CD4-positive, alpha-beta T cell treated with Interleukin-4 for 4 hours (primary cell): Measurements from ENCODE around the gene CCDC14.
A peak's percentile ranks its signal among the peaks of the same experiment; 100 is the strongest.
"Not testable (repeated sequence)": the region's sequence is repeated elsewhere in the genome, so short reads cannot be mapped to it uniquely, and the experiment has no call there.

Source experiments
- DNase-seq: peaks from one replicate; pipeline ENCODE4 v3.0.0-alpha.2; 2020

The CCDC14 gene

GRCh38 chr3:123960781-123961507, at the start of gene CCDC14:
Gene CCDC14 (minus strand): TSS chr3:123961229. CDS start chr3:123961173, 56 bp downstream.
- peak; percentile 73 for DNase-seq

GRCh38 chr3:124008321-124008720, 47.3 kb upstream of the CCDC14 start:
- DNase-seq: not testable (repeated sequence)

- DNase-seq: no peak
Observed at GRCh38 chr3:124007186-124007585, 46.2 kb upstream of the CCDC14 start.

- DNase-seq: not testable (repeated sequence)
Observed at GRCh38 chr3:124002405-124003079, 41.5 kb upstream of the CCDC14 start.

GRCh38 chr3:124001366-124001765, 40.3 kb upstream of the CCDC14 start:
- DNase-seq: not testable (repeated sequence)

- DNase-seq: no peak
Observed at GRCh38 chr3:123997543-123997942, 36.5 kb upstream of the CCDC14 start.

GRCh38 chr3:123993818-123994217, 32.8 kb upstream of the CCDC14 start:
- no peak for DNase-seq

- DNase-seq: not testable (repeated sequence)
Observed at GRCh38 chr3:123991730-123992588, 30.9 kb upstream of the CCDC14 start, which contains the start of gene ROPN1. Gene ROPN1 (minus strand): TSS chr3:123992124. CDS start chr3:123980481, 11,643 bp downstream.

GRCh38 chr3:123986427-123986826, 25.4 kb upstream of the CCDC14 start:
- no peak for DNase-seq

- DNase-seq: no peak
Observed at GRCh38 chr3:123984957-123985356, 23.9 kb upstream of the CCDC14 start.

GRCh38 chr3:123984350-123984749, 23.3 kb upstream of the CCDC14 start:
- no peak for DNase-seq

GRCh38 chr3:123981317-123981716, 20.3 kb upstream of the CCDC14 start:
- not testable (repeated sequence) for DNase-seq

- no peak for DNase-seq
Observed at GRCh38 chr3:123980539-123980938, 19.5 kb upstream of the CCDC14 start.

GRCh38 chr3:123979525-123980501, 18.8 kb upstream of the CCDC14 start:
- DNase-seq: peak; percentile 43

GRCh38 chr3:123976904-123977303, 15.9 kb upstream of the CCDC14 start:
- not testable (repeated sequence) for DNase-seq

- not testable (repeated sequence) for DNase-seq
Observed at GRCh38 chr3:123976181-123976898, 15.3 kb upstream of the CCDC14 start.

- not testable (repeated sequence) for DNase-seq
Observed at GRCh38 chr3:123975030-123975429, 14.0 kb upstream of the CCDC14 start.

GRCh38 chr3:123971406-123971805, 10.4 kb upstream of the CCDC14 start:
- no peak for DNase-seq

GRCh38 chr3:123967260-123967659, 6.2 kb upstream of the CCDC14 start:
- DNase-seq: not testable (repeated sequence)

- not testable (repeated sequence) for DNase-seq
Observed at GRCh38 chr3:123966799-123967198, 5.8 kb upstream of the CCDC14 start.

- not testable (repeated sequence) for DNase-seq
Observed at GRCh38 chr3:123964793-123965192, 3.8 kb upstream of the CCDC14 start.
